Thoracic aorta (tissue), 2 donors: ENCODE measurements around the gene DOCK10. TPM values are rescaled to one million over a fixed set of nuclear protein-coding genes. Genes with fewer than 3 reads are reported as not detected.

Source experiments
- ATAC-seq: fragments of 150-250 bp; one replicate; pipeline ENCODE4 v1.8.0; 2017; ENCODE audit warnings: low read depth; ENCODE audit not compliant: insufficient number of reproducible peaks, low FRiP score
- DNase-seq: peaks from one replicate; pipeline ENCODE4 v3.0.0-alpha.2; 2020; ENCODE audit warnings: low spot score
- H3K27ac ChIP-seq, 2 donors: fragments of 200-600 bp; sonication (generic); 1 replicate in 1 of 2; 2 replicates in 1 of 2; pipeline ENCODE4 v1.5.1; 2016; ENCODE audit warnings: mild to moderate bottlenecking in 2 of 2, moderate library complexity in 2 of 2
- H3K27me3 ChIP-seq: fragments of 200-600 bp; sonication (generic); replicated peaks from 2 replicates; pipeline ENCODE4 v1.6.0; 2016; ENCODE audit warnings: mild to moderate bottlenecking; ENCODE audit not compliant: insufficient read depth
- H3K36me3 ChIP-seq: fragments of 200-600 bp; sonication (generic); one replicate; pipeline ENCODE4 v1.5.1; 2016
- H3K4me1 ChIP-seq, 2 donors: fragments of 200-600 bp; sonication (generic); 1 replicate in 1 of 2; 2 replicates in 1 of 2; pipeline versions ENCODE4 v1.5.1 to v1.6.0; 2016; ENCODE audit warnings: low read depth in 2 of 2, mild to moderate bottlenecking in 1 of 2; ENCODE audit not compliant: control insufficient read depth in 1 of 2
- H3K4me3 ChIP-seq: fragments of 200-600 bp; sonication (generic); 2 replicates; pipeline ENCODE4 v1.5.1; 2016; ENCODE audit warnings: mild to moderate bottlenecking
- H3K9me3 ChIP-seq: fragments of 200-600 bp; sonication (generic); 2 replicates; pipeline ENCODE4 v1.5.1; 2016
- total RNA-seq, 2 donors: library from RNA; depleted of rRNA; stranded (reverse); fragments of >200 nt; gene quantifications; one replicate each; pipeline versions ENCODE4 v1.1.0 to v1.2.3, GENCODE V29; 2016
- TF ChIP-seq, protein P1 (sequence below): fragments of 200-600 bp; sonication (generic); IDR thresholded peaks from one replicate; pipeline ENCODE4 v1.5.1; 2019; ENCODE audit warnings: antibody characterized with exemption

The DOCK10 gene
- total RNA-seq, 2 donors from 2014 or later: 44.9 to 53.0 TPM

- H3K4me3 ChIP-seq: no peak overlapping the region
- H3K4me1 ChIP-seq: peaks cover 0 to 6% of the 10 kb centered on the region in 2 donors
- no peak overlapping the region for H3K27ac ChIP-seq
- no peaks in the 10 kb centered on the region for H3K27me3 ChIP-seq
- H3K9me3 ChIP-seq: no peaks in the 10 kb centered on the region
- TF ChIP-seq, protein P1, sequence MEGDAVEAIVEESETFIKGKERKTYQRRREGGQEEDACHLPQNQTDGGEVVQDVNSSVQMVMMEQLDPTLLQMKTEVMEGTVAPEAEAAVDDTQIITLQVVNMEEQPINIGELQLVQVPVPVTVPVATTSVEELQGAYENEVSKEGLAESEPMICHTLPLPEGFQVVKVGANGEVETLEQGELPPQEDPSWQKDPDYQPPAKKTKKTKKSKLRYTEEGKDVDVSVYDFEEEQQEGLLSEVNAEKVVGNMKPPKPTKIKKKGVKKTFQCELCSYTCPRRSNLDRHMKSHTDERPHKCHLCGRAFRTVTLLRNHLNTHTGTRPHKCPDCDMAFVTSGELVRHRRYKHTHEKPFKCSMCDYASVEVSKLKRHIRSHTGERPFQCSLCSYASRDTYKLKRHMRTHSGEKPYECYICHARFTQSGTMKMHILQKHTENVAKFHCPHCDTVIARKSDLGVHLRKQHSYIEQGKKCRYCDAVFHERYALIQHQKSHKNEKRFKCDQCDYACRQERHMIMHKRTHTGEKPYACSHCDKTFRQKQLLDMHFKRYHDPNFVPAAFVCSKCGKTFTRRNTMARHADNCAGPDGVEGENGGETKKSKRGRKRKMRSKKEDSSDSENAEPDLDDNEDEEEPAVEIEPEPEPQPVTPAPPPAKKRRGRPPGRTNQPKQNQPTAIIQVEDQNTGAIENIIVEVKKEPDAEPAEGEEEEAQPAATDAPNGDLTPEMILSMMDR: no peak
- no peak for DNase-seq
- ATAC-seq: no peak
- no peaks in the 10 kb centered on the region for H3K36me3 ChIP-seq
Measured at GRCh38 chr2:225030893-225031292, 11.4 kb downstream of the DOCK10 start.

GRCh38 chr2:225030203-225030602 lies 12.1 kb downstream of the DOCK10 start:
- no peaks in the 10 kb centered on the region for H3K27me3 ChIP-seq
- H3K4me3 ChIP-seq: no peak overlapping the region
- peaks cover 0 to 6% of the 10 kb centered on the region in 2 donors for H3K4me1 ChIP-seq
- ATAC-seq (no peak), DNase-seq (no peak)
- TF ChIP-seq, protein P1: no peak
- no peak overlapping the region for H3K27ac ChIP-seq
- no peaks in the 10 kb centered on the region for H3K9me3 ChIP-seq
- no peaks in the 10 kb centered on the region for H3K36me3 ChIP-seq

GRCh38 chr2:225028572-225028971 lies 13.7 kb downstream of the DOCK10 start:
- Histone ChIP-seq H3K9me3 (no peaks in the 10 kb centered on the region), H3K4me1 (peaks cover 0 to 6% of the 10 kb centered on the region in 2 donors), H3K27ac (no peak overlapping the region), H3K27me3 (no peaks in the 10 kb centered on the region), H3K4me3 (no peak overlapping the region), H3K36me3 (no peaks in the 10 kb centered on the region)
- TF ChIP-seq, protein P1: no peak
- no peak for DNase-seq
- ATAC-seq: no peak

GRCh38 chr2:225027061-225027762 lies 15.1 kb downstream of the DOCK10 start:
- ATAC-seq: no peak
- no peak for DNase-seq
- TF ChIP-seq, protein P1: no peak
- Histone ChIP-seq H3K27ac (no peak overlapping the region), H3K9me3 (no peaks in the 10 kb centered on the region), H3K4me1 (peaks cover 0 to 6% of the 10 kb centered on the region in 2 donors), H3K4me3 (no peak overlapping the region), H3K36me3 (no peaks in the 10 kb centered on the region), H3K27me3 (no peaks in the 10 kb centered on the region)

GRCh38 chr2:225025917-225026571 lies 16.2 kb downstream of the DOCK10 start:
- no peak for ATAC-seq
- no peak for DNase-seq
- Histone ChIP-seq H3K4me1 (peaks cover 0 to 6% of the 10 kb centered on the region in 2 donors), H3K27me3 (no peaks in the 10 kb centered on the region), H3K4me3 (no peak overlapping the region), H3K9me3 (no peaks in the 10 kb centered on the region), H3K27ac (no peak overlapping the region), H3K36me3 (no peaks in the 10 kb centered on the region)
- TF ChIP-seq, protein P1: no peak
